ENCODE measurements around the gene UNC5C. TPM values are rescaled to one million over a fixed set of nuclear protein-coding genes. Genes with fewer than 3 reads are reported as not detected.

Gene UNC5C
- total RNA-seq, 4 donors from 2014 or later, result 4.6 to 8.1 (median 6.0) TPM

GRCh38 chr4:95215991-95216605 is 332.7 kb downstream of the UNC5C start:
- DNase-seq (ENCODE audit: low spot score) (no peak), ATAC-seq (ENCODE audit: low FRiP score) (no peak)
- no peak for TF ChIP-seq CTCF (IDR thresholded peaks at IDR 0.05)

- ATAC-seq (ENCODE audit: low FRiP score) (no peak), DNase-seq (ENCODE audit: low spot score) (no peak)
- no peak for TF ChIP-seq CTCF (IDR thresholded peaks at IDR 0.05)
Measured at GRCh38 chr4:95215043-95215442, 333.7 kb downstream of the UNC5C start.

DNA sequence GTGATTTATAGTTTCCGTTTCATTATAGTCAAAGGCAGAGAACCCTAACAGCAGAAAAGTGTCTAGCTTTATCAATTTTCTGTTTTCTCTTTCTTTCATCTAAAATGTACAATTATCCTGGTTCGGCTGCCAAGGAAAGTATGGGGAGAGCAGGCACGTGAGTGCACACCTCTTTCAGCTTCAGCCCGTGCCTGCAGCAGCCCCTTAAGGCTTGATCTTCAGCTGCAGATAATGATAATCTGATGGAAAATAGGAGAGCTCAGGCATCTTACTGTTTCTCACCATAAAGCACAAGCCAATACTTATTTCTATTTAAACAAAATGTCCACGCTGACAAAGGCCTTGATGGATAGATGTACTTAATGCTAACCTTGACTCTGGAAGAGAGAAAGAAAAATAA is 334.4 kb downstream of the UNC5C start:
- DNase-seq (ENCODE audit: low spot score), result no peak
- ATAC-seq (ENCODE audit: low FRiP score), result no peak
- no peak for TF ChIP-seq CTCF (IDR thresholded peaks at IDR 0.05)

GRCh38 chr4:95213366-95213765 is 335.4 kb downstream of the UNC5C start:
- no peak for TF ChIP-seq CTCF (IDR thresholded peaks at IDR 0.05)
- DNase-seq (ENCODE audit: low spot score) (no peak), ATAC-seq (ENCODE audit: low FRiP score) (no peak)

- no peak for TF ChIP-seq CTCF (IDR thresholded peaks at IDR 0.05)
- DNase-seq (ENCODE audit: low spot score) (no peak), ATAC-seq (ENCODE audit: low FRiP score) (no peak)
Measured at GRCh38 chr4:95212692-95213091, 336.1 kb downstream of the UNC5C start.

DNA sequence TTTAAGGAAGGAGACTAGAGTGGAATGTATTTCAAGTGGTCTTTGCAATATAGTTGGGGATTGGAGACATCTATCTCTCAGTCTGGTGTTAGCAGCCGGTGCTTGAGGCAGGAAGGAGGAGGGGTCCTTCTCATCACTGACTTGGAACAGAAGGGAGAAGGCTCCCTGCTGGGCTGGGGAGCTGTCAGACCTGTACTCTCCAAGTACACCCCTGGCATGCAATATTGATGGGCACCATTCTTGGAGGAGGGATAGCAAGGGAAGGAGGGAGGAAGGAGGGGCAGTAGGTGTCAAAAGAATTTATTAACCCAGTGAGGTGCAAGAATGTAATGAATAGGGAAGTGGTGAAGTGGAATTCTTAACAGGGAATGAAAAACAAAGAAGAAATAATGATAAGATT is 338.8 kb downstream of the UNC5C start:
- DNase-seq (ENCODE audit: low spot score) (no peak), ATAC-seq (ENCODE audit: low FRiP score) (no peak)
- no peak for TF ChIP-seq CTCF (IDR thresholded peaks at IDR 0.05)

DNA sequence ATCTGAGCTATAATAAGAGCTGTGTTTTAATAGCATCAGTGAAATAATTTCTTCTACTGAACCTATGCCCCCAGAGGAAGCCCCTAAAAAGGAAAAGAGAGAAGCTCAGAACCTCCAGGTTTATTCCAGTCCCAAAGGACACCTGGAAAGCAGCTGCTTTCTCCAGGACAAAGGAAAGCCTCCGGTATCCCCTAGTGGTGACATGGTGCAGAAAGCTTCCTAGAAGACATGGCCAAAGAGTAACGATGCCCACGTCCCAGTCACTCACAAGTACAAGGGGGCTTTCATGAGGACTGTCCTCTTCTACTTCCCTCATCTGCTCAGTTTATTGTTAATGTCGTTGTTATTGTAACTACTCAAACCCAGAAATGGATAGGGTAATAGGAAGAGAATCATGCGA is 343.9 kb downstream of the UNC5C start:
- ATAC-seq (ENCODE audit: low FRiP score), result no peak
- TF ChIP-seq CTCF (IDR thresholded peaks at IDR 0.05), result no peak
- no peak for DNase-seq (ENCODE audit: low spot score)

All from omental fat pad (tissue), 4 donors.